ENCODE results near the gene DAND5. TPM values are rescaled to one million over a fixed set of nuclear protein-coding genes. Genes with fewer than 3 reads are reported as not detected.

Gene DAND5
- total RNA-seq, 1 donor from 2014 or later: 11.4 TPM

GRCh38 chr19:13014921-13015280 lies 45.5 kb downstream of the DAND5 start:
- intact Hi-C loops (cut with DNase I): no loop called here
- DNase-seq (ENCODE audit: low spot score): no peak

DNA sequence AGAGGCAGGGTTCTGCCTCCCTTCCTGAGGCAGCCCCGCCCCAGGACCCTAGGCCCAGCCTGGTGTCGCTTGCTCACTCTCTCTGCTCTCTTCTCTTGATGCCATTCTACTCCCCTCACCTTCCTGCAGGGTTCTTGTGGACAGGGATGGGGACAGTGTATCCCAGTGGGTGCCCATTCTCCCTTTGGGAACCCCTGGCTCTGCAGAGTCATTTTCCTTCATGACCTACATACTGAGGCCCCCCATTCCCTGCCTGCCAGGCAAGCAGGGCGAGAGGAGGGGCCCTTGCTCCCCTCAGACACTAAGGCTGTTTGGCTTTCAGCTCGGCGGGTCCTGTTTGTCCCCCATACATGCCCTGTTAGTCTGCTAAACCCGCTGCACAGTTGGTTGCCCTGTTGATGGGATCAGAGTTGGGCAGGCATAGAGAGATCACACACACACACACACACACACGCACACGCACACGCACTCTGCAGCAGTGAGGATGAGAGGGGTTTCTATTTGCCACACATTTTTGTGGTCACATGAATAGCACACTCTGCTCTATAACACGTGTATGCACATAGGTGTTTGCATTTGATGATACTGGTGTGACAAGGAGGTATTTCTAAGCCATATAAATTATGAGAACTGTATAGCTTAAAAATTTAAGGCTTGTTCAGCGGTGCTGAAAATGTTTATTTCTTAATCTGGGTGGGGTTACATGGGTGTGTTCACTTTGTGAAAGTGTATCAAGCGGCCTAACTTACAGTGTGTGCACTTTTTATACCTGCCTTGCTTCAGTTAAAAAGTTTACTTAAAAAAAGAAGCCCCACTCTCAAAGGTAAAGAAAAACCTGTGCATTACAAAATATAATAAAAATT lies 46.2 kb downstream of the DAND5 start:
- DNase-seq (ENCODE audit: low spot score): no peak
- intact Hi-C loops (cut with DNase I): no loop called here

GRCh38 chr19:13016245-13016627 lies 46.9 kb downstream of the DAND5 start:
- intact Hi-C loops (cut with DNase I): no loop called here
- no peak for DNase-seq (ENCODE audit: low spot score)

DNA sequence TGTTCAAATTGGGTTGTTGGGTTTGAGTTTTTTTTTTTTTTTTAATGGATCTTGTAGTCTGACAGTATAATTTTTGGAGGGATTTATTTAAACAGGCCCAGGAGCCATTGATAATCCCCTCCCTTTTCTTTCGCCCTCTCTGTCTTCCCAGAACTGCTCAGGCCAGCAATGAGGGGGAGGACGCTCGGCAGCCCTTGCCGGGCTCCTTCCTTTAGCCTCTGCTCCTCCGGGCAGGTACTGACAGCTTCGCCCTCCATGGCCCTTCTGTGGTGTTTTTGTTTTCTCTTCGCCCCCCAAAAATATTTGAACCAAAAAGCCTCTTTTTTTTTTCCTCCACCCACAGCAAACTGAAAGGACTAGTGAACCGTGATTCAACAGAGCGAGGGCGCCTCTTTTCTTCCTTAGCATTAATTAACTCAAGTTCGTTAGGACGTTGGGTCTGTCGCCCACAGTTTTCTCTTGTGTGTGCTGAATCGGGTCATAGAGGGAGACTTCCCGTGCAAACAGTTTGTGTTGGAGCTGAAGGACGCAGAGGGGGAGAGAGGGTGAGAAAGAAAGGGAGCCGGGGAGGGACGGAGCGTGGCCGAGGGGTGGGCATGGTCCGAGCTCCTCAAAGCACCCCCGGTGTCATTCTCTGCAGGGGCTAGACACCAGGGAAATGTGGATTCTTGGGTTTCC lies 47.4 kb downstream of the DAND5 start:
- intact Hi-C loops (cut with DNase I): no loop called here

DNA sequence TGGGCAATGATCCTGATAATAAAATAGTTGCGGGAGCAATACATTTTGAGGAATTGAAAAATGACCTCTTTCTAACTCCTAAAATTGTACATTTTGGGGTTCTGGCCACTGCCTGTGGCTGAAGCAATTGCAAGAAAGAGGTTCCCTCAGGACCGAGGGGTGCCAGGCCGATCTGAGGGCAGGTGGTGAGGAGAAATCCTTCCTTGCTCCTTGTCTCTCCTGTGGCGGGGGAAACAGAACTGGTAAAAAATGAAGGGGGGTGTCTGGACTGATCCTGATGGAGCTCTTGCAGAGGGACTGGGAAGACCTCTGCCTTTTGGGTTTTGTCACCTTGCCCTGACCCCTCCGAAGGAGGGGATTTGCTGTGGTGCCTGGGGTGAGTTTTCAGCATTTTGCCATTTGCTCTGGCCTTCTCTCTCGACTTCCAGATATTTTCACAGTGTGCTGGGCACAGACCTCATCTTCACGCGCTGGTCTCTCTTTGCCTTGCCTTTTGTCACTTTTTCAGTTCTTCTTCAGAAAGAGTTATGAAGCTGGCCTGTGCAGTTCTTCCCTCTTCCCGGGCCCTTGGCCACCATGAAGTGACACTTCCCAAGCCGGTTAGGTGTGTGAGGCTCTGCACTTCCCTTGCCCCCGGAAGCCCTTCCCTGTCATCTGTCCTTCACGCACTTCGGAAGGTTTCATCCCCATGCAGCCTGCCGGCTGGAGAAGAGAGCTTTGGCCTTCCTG lies 48.1 kb downstream of the DAND5 start:
- intact Hi-C loops (cut with DNase I): no loop called here

More for the DNA sequence above, 47.4 kb downstream of the DAND5 start:
- DNase-seq (ENCODE audit: low spot score): no peak

DNA sequence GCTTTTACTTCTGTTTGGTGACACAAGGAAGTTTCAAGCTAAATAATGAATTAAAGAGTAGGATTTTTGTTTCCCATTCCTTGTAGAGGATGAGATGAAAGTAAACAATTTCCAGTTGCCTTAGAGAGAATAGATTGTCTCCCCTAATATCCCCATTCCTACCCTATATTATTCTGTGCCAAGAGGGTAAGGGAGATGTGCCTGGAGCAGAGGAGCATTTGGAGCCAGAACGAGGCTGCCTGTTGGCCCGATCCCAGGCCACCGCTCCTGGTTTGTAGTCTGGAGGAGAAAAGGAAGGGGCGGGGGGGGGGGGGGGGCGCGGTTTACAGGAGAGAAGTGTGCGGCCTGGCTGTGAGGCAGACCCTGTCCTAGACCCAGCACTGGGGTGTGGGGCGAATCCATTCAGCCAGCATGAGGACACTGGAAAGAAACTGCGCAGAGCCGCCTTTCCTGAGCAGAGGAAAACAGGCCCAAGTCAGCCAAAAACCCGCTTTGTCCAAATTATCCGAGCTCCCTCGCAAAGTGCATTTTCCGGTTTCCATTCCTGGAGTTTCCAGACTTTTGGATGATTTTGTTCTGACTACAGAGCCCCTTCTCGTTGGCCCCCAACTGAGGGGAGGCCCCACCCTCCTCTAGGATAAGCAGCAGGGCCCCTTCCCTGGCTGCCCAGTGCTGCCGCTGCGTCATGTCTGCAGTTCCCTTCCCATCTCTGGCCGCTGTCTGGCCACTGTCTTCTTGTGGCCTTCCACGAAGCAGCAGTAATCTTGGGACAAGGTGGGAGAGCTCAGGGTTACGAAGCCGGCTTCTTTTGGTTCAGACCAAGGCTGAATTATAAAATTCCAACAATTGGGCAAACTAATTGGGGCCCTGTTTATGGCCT lies 48.9 kb downstream of the DAND5 start:
- DNase-seq (ENCODE audit: low spot score): no peak
- intact Hi-C loops (cut with DNase I): no loop called here

More for the DNA sequence above, 48.1 kb downstream of the DAND5 start:
- no peak for DNase-seq (ENCODE audit: low spot score)

- intact Hi-C loops (cut with DNase I): no loop called here
- DNase-seq (ENCODE audit: low spot score): no peak
These were observed 50.0 kb downstream of the DAND5 start for GRCh38 chr19:13019332-13019731.

- intact Hi-C loops (cut with DNase I): no loop called here
- no peak for DNase-seq (ENCODE audit: low spot score)
These were observed 50.6 kb downstream of the DAND5 start for GRCh38 chr19:13020002-13020414.

GRCh38 chr19:13022111-13022858 lies 52.9 kb downstream of the DAND5 start:
- intact Hi-C loops (cut with DNase I): loop anchor here (1.0 kb wide), 1 partner anchor 32 kb away; no protein-coding TSS in a partner anchor
- no peak for DNase-seq (ENCODE audit: low spot score)

DNA sequence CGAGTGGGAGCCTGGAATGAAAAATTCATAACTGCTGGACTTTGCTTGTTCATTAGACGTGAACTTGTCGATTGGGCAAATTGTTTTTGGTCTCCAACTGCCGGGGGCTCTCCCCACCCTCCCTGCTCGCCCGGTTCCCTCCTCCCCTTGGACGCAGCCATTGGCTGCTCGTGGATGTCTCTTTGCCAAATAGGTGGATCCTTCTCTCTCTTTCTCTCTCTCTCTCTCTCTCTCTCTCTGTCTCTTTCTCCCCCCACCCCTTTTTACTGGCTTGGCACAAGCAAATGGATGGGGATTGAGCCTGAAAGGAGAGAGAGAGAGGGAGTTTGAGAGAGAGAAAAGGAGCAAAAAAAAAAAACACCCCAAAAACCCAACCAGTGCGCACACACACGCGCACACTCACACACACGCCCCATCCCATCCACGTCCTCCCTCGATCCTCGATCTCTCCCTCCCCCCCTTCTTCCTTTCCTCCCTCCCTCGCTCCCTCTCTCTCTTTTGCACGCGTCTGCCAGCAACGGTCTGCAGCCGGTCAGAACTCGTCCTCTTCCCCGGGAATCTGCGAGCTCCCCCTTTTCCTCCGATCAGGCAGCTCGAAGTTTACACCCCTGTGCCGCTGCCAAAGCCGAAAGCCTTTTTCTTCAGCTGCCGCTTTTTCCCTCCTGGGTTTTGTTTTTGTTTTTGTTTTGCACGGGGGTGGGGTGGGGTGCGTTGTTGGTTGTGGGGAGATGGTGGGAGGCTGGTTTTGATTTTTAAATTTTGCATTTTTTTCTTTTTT lies 53.7 kb downstream of the DAND5 start:
- DNase-seq (ENCODE audit: low spot score): peak; percentile 89
- intact Hi-C loops (cut with DNase I): loop anchor here (1.0 kb wide), 1 partner anchor 31 kb away; no protein-coding TSS in a partner anchor

DNA sequence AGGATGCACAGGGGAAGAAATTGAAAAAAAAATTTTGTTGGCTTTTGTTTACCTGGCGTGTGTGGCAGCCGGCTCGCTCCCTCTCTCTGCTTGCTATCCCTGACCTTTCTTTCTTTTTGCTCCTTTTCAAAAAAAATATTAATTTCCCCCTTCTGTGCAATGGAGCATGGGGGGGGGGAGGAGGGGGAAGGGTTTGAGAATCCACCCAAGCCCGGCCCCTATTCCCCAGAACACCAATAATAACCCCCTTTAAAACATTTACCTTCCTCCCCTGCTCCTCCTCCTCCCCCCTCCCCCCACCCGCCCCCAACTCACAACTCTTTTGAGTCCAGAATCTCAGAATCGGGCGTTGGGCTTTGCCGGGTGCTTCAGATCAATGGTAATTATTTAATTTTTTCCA lies 54.3 kb downstream of the DAND5 start:
- intact Hi-C loops (cut with DNase I): no loop called here

More for the DNA sequence above, 54.3 kb downstream of the DAND5 start:
- DNase-seq (ENCODE audit: low spot score): no peak

Small RNA genes lying within 50 kb of the gene (microRNA-seq; reads per million reads assigned to microRNA genes)
- gene MIR5695 (not detected), gene MIR6515 (not detected)

Other genes starting within 250 kb of the DAND5 start
- gene TNPO2, start 245.6 kb upstream of the DAND5 start, total RNA-seq: 50.4 TPM
- 111 TPM for gene TRIR, start 234.9 kb upstream of the DAND5 start, total RNA-seq
- 58.4 TPM for gene GET3, start 232.1 kb upstream of the DAND5 start, total RNA-seq
- gene BEST2, start 217.8 kb upstream of the DAND5 start, total RNA-seq: not detected
- 101 TPM for gene HOOK2, start 194.0 kb upstream of the DAND5 start, total RNA-seq
- 97.7 TPM for gene JUNB, start 178.1 kb upstream of the DAND5 start, total RNA-seq
- 595 TPM for gene PRDX2, start 167.8 kb upstream of the DAND5 start, total RNA-seq
- 0.94 TPM for gene THSD8, start 167.5 kb upstream of the DAND5 start, total RNA-seq
- 4.4 TPM for gene RNASEH2A, start 163.0 kb upstream of the DAND5 start, total RNA-seq
- gene RTBDN, start 135.0 kb upstream of the DAND5 start, total RNA-seq: not detected
- 0.65 TPM for gene MAST1, start 131.1 kb upstream of the DAND5 start, total RNA-seq
- gene DNASE2, start 88.1 kb upstream of the DAND5 start, total RNA-seq: 21.3 TPM
- gene KLF1, start 82.4 kb upstream of the DAND5 start, total RNA-seq: 0.38 TPM
- 33.2 TPM for gene GCDH, start 78.4 kb upstream of the DAND5 start, total RNA-seq
- gene SYCE2, start 50.3 kb upstream of the DAND5 start, total RNA-seq: not detected
- gene FARSA, start 35.9 kb upstream of the DAND5 start, total RNA-seq: 36.3 TPM
- 412 TPM for gene CALR, start 31.0 kb upstream of the DAND5 start, total RNA-seq
- 143 TPM for gene RAD23A, start 23.7 kb upstream of the DAND5 start, total RNA-seq
- gene GADD45GIP1, start 12.4 kb upstream of the DAND5 start, total RNA-seq: 23.5 TPM
- 123 TPM for gene NFIX, start 25.9 kb downstream of the DAND5 start, total RNA-seq
- gene LYL1, start 133.3 kb downstream of the DAND5 start, total RNA-seq: 9.4 TPM
- 17.5 TPM for gene TRMT1, start 147.2 kb downstream of the DAND5 start, total RNA-seq
- gene NACC1, start 148.7 kb downstream of the DAND5 start, total RNA-seq: 33.8 TPM
- 25.7 TPM for gene STX10, start 180.8 kb downstream of the DAND5 start, total RNA-seq
- 28.4 TPM for gene IER2, start 180.8 kb downstream of the DAND5 start, total RNA-seq

Measured in cardiac septum (tissue), 1 donor.